A673 (cell line): Measurements from ENCODE around the gene AGAP1. TPM values are rescaled to one million over a fixed set of nuclear protein-coding genes. Genes with fewer than 3 reads are reported as not detected.

Experiments used
- BruUV-seq: library from RNA; stranded (reverse); fragments of 400-500 nt; replicated peaks from 2 replicates; lab custom pipeline; 2021; lab: Mats Ljungman, UMichigan
- CTCF ChIA-PET: fragments of 300-600 bp; sonication (Branson Sonifier 250); formaldehyde crosslinking; loops from one replicate; lab custom pipeline; 2022; ENCODE audit warnings: antibody characterized with exemption; lab: Charles Lee
- POLR2A ChIA-PET: fragments of 300-600 bp; sonication (Branson Sonifier 250); formaldehyde crosslinking; loops from one replicate; lab custom pipeline; 2022; ENCODE audit warnings: antibody characterized with exemption; ENCODE audit not compliant: low non-redundant PET; lab: Charles Lee
- DNase-seq: peaks from one replicate; pipeline ENCODE4 v3.0.0-alpha.2; 2015; ENCODE audit warnings: low spot score
- H3K27ac ChIP-seq: fragments of 200-600 bp; sonication (generic); 2 replicates; pipeline ENCODE4 v1.5.1; 2016; ENCODE audit warnings: mixed run types, low read depth, mild to moderate bottlenecking, mixed read lengths, antibody characterized with exemption, low read length; ENCODE audit not compliant: poor library complexity, severe bottlenecking
- H3K27me3 ChIP-seq: fragments of 200-600 bp; sonication (generic); replicated peaks from 2 replicates; pipeline ENCODE4 v1.6.1; 2017; ENCODE audit warnings: mixed run types, low read depth, mild to moderate bottlenecking, mixed read lengths, antibody characterized with exemption, low read length; ENCODE audit not compliant: insufficient read depth, poor library complexity
- H3K36me3 ChIP-seq: fragments of 200-600 bp; sonication (generic); 2 replicates; pipeline ENCODE4 v1.6.1; 2016; ENCODE audit warnings: mixed run types, mild to moderate bottlenecking, mixed read lengths, antibody characterized with exemption, low read length; ENCODE audit not compliant: insufficient read depth, poor library complexity, severe bottlenecking
- H3K4me1 ChIP-seq: fragments of 200-600 bp; sonication (generic); 2 replicates; pipeline ENCODE4 v1.6.1; 2017; ENCODE audit warnings: mixed run types, mild to moderate bottlenecking, mixed read lengths, antibody characterized with exemption, low read length; ENCODE audit not compliant: insufficient read depth, poor library complexity, severe bottlenecking
- H3K4me3 ChIP-seq: fragments of 200-600 bp; sonication (generic); 2 replicates; pipeline ENCODE4 v1.5.1; 2016; ENCODE audit warnings: low read depth, mixed run types, mild to moderate bottlenecking, mixed read lengths, low read length; ENCODE audit not compliant: poor library complexity, severe bottlenecking
- H3K9me3 ChIP-seq: fragments of 200-600 bp; sonication (generic); 2 replicates; pipeline ENCODE4 v1.6.1; 2016; ENCODE audit warnings: mixed run types, low read depth, mild to moderate bottlenecking, mixed read lengths, antibody characterized with exemption, low read length; ENCODE audit not compliant: poor library complexity, severe bottlenecking
- CTCF ChIP-seq: fragments of 300-800, 200-600 bp; sonication (generic); conservative IDR thresholded peaks from 2 replicates; pipeline ENCODE4 v1.5.1; 2017; ENCODE audit warnings: low read depth, mild to moderate bottlenecking, antibody characterized with exemption, low read length, moderate library complexity, mixed read lengths
- EZH2 ChIP-seq: fragments of 200-600 bp; sonication (generic); IDR thresholded peaks from 2 replicates; pipeline ENCODE4 v1.6.1; 2017; ENCODE audit warnings: borderline replicate concordance, low read depth, mild to moderate bottlenecking, mixed read lengths, antibody characterized with exemption, low read length; ENCODE audit not compliant: poor library complexity, severe bottlenecking
- intact Hi-C: fragments of 100-400 bp; cut with micrococcal nuclease; formaldehyde crosslinking; loops from one replicate; pipeline ENCODE4 v1.10.0; 2022; ENCODE audit not compliant: unreplicated experiment
- total RNA-seq: library from RNA; stranded (reverse); gene quantifications from 2 replicates; pipeline ENCODE4 v1.2.3, GENCODE V29; 2021

The AGAP1 gene
- total RNA-seq, 1 experiment from 2014 or later: 25.3 TPM

- Histone ChIP-seq H3K4me3 (no peak overlapping the region), H3K36me3 (no peaks in the 10 kb centered on the region), H3K27me3 (peaks cover 33% of the 10 kb centered on the region), H3K4me1 (no peaks in the 10 kb centered on the region), H3K27ac (no peak overlapping the region), H3K9me3 (no peaks in the 10 kb centered on the region)
- no peak for DNase-seq
- intact Hi-C loops: no loop called here
- BruUV-seq: no TSS peak
- ChIA-PET POLR2A (no interaction called here), CTCF (no interaction called here)
- TF ChIP-seq EZH2 (no peak), CTCF (no peak)
Measured at GRCh38 chr2:236160366-236161081, 666.7 kb downstream of the AGAP1 start.

GRCh38 chr2:236161082-236161462 lies 667.2 kb downstream of the AGAP1 start:
- ChIA-PET CTCF (no interaction called here), POLR2A (no interaction called here)
- intact Hi-C loops: no loop called here
- Histone ChIP-seq H3K4me3 (no peak overlapping the region), H3K27ac (no peak overlapping the region), H3K36me3 (no peaks in the 10 kb centered on the region), H3K27me3 (peaks cover 38% of the 10 kb centered on the region), H3K9me3 (no peaks in the 10 kb centered on the region), H3K4me1 (no peaks in the 10 kb centered on the region)
- BruUV-seq: no TSS peak
- no peak for DNase-seq
- TF ChIP-seq EZH2: no peak
- TF ChIP-seq CTCF: no peak

- POLR2A ChIA-PET: no interaction called here
- CTCF ChIA-PET: no interaction called here
- BruUV-seq: no TSS peak
- TF ChIP-seq EZH2 (no peak), CTCF (no peak)
- H3K9me3 ChIP-seq: no peaks in the 10 kb centered on the region
- peaks cover 1% of the 10 kb centered on the region for H3K4me1 ChIP-seq
- H3K36me3 ChIP-seq: no peaks in the 10 kb centered on the region
- no peak for DNase-seq
- no peak overlapping the region for H3K27ac ChIP-seq
- intact Hi-C loops: no loop called here
- no peak overlapping the region for H3K4me3 ChIP-seq
- H3K27me3 ChIP-seq: peaks cover 43% of the 10 kb centered on the region
Measured at GRCh38 chr2:236161531-236161930, 667.7 kb downstream of the AGAP1 start.
